Muscle of arm (tissue), 12 donors: ENCODE measurements around the gene RPL29. TPM values are rescaled to one million over a fixed set of nuclear protein-coding genes. Genes with fewer than 3 reads are reported as not detected.

Source experiments
- DNase-seq: peaks from one replicate; pipeline ENCODE4 v3.0.0-alpha.2; 2013
- polyA plus RNA-seq, 12 donors: library from polyadenylated mRNA; unstranded; fragments of 120-200 nt; gene quantifications; one replicate each; pipeline ENCODE4 v1.2.1, GENCODE V29; 2013; ENCODE audit not compliant: insufficient read length in 12 of 12

The RPL29 gene
- polyA plus RNA-seq, 12 donors = 967 to 3,003 (median 2,577) TPM

GRCh38 chr3:51950899-51951298 is 44.8 kb downstream of the RPL29 start:
- DNase-seq = no peak

GRCh38 chr3:51949121-51949520 is 46.6 kb downstream of the RPL29 start:
- DNase-seq = no peak

- DNase-seq = no peak
Measured at GRCh38 chr3:51948016-51948580, 47.6 kb downstream of the RPL29 start.

- no peak for DNase-seq
Measured at GRCh38 chr3:51947215-51947900, 48.3 kb downstream of the RPL29 start.

GRCh38 chr3:51946796-51947195 is 48.9 kb downstream of the RPL29 start:
- DNase-seq = no peak

GRCh38 chr3:51945926-51946705 is 49.6 kb downstream of the RPL29 start:
- DNase-seq = no peak

GRCh38 chr3:51945031-51945840 is 50.5 kb downstream of the RPL29 start:
- DNase-seq = no peak

- DNase-seq = no peak
Measured at GRCh38 chr3:51944451-51945021, 51.2 kb downstream of the RPL29 start.

Other genes with a start within 250 kb of the RPL29 start
- gene IQCF6, start 216.7 kb downstream of the RPL29 start, polyA plus RNA-seq = not detected
- not detected for gene IQCF2, start 134.3 kb downstream of the RPL29 start, polyA plus RNA-seq
- gene IQCF5, start 120.3 kb downstream of the RPL29 start, polyA plus RNA-seq = not detected
- gene IQCF1, start 92.5 kb downstream of the RPL29 start, polyA plus RNA-seq = under 1 TPM in 1 of 12 donors, not detected in 11; 0.25 TPM
- gene RRP9, start 54.0 kb downstream of the RPL29 start, polyA plus RNA-seq = 10 to 100 TPM in 11 of 12 donors, not detected in 1; 11.2 to 15.6 (median 13.9) TPM
- gene PARP3, start 53.5 kb downstream of the RPL29 start, polyA plus RNA-seq = 10 to 100 TPM in 1 of 12 donors, 1 to 10 TPM in 10, not detected in 1; 3.2 to 10.7 (median 5.4) TPM
- 1 to 10 TPM in 1 of 12 donors, under 1 TPM in 9, not detected in 2; 0.22 to 1.0 (median 0.36) TPM for gene GPR62, start 40.5 kb downstream of the RPL29 start, polyA plus RNA-seq
- gene PCBP4, start 28.4 kb downstream of the RPL29 start, polyA plus RNA-seq = 10 to 100 TPM in 11 of 12 donors, not detected in 1; 45.3 to 71.8 (median 56.8) TPM
- 10 to 100 TPM in 11 of 12 donors, not detected in 1; 14.3 to 56.0 (median 21.1) TPM for gene ABHD14B, start 21.8 kb downstream of the RPL29 start, polyA plus RNA-seq
- gene ABHD14A, start 20.8 kb downstream of the RPL29 start, polyA plus RNA-seq = 10 to 100 TPM in 8 of 12 donors, 1 to 10 TPM in 3, not detected in 1; 8.4 to 22.2 (median 11.0) TPM
- 10 to 100 TPM in 9 of 12 donors, 1 to 10 TPM in 2, not detected in 1; 7.7 to 44.6 (median 13.0) TPM for gene ACY1, start 12.4 kb downstream of the RPL29 start, polyA plus RNA-seq
- 10 to 100 TPM in 11 of 12 donors, not detected in 1; 16.4 to 25.8 (median 20.9) TPM for gene DUSP7, start 60.7 kb upstream of the RPL29 start, polyA plus RNA-seq
- 1 to 10 TPM in 10 of 12 donors, not detected in 2; 3.1 to 6.9 (median 4.5) TPM for gene POC1A, start 158.5 kb upstream of the RPL29 start, polyA plus RNA-seq
- 10 to 100 TPM in 11 of 12 donors, not detected in 1; 26.5 to 55.3 (median 29.5) TPM for gene ALAS1, start 202.3 kb upstream of the RPL29 start, polyA plus RNA-seq
- gene TLR9, start 229.8 kb upstream of the RPL29 start, polyA plus RNA-seq = under 1 TPM in 10 of 12 donors, not detected in 2; 0.08 to 0.30 (median 0.14) TPM
- 10 to 100 TPM in 11 of 12 donors, not detected in 1; 17.6 to 28.1 (median 22.2) TPM for gene TWF2, start 243.3 kb upstream of the RPL29 start, polyA plus RNA-seq
- gene PPM1M, start 249.9 kb upstream of the RPL29 start, polyA plus RNA-seq = 10 to 100 TPM in 10 of 12 donors, not detected in 2; 11.7 to 20.1 (median 14.4) TPM